ENCODE measurements around the gene FARP1.

Gene FARP1

GRCh38 chr13:98108341-98108740, 34.6 kb upstream of the FARP1 start:
- Histone ChIP-seq H3K36me3 (ENCODE audit: low read length) (no peaks in the 10 kb centered on the region), H4K20me1 (ENCODE audit: low read depth, low read length) (no peaks in the 10 kb centered on the region), H2AFZ (ENCODE audit: low read depth, low read length, severe bottlenecking) (no peak overlapping the region), H3K9ac (ENCODE audit: low read length) (no peak overlapping the region), H3F3A (ENCODE audit: insufficient read depth) (no peaks in the 10 kb centered on the region), H3K79me2 (ENCODE audit: insufficient read depth, low read length) (no peaks in the 10 kb centered on the region), H3K9me2 (replicated peaks; ENCODE audit: insufficient read depth, low read length) (no peaks in the 10 kb centered on the region), H3K27ac (ENCODE audit: low read depth, low read length) (no peak overlapping the region), H3K9me3 (ENCODE audit: insufficient read depth, low read length) (no peaks in the 10 kb centered on the region), H3K4me3 (ENCODE audit: insufficient read depth, low read length, poor library complexity, severe bottlenecking) (no peak overlapping the region), H3K4me2 (ENCODE audit: low read depth, low read length, poor library complexity, severe bottlenecking) (no peak overlapping the region), H3K27me3 (ENCODE audit: low read length) (no peaks in the 10 kb centered on the region)
- TF ChIP-seq, protein P1, sequence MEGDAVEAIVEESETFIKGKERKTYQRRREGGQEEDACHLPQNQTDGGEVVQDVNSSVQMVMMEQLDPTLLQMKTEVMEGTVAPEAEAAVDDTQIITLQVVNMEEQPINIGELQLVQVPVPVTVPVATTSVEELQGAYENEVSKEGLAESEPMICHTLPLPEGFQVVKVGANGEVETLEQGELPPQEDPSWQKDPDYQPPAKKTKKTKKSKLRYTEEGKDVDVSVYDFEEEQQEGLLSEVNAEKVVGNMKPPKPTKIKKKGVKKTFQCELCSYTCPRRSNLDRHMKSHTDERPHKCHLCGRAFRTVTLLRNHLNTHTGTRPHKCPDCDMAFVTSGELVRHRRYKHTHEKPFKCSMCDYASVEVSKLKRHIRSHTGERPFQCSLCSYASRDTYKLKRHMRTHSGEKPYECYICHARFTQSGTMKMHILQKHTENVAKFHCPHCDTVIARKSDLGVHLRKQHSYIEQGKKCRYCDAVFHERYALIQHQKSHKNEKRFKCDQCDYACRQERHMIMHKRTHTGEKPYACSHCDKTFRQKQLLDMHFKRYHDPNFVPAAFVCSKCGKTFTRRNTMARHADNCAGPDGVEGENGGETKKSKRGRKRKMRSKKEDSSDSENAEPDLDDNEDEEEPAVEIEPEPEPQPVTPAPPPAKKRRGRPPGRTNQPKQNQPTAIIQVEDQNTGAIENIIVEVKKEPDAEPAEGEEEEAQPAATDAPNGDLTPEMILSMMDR (IDR thresholded peaks at IDR 0.05; ENCODE audit: insufficient read depth, low read length, poor library complexity, severe bottlenecking): no peak
- no peak for TF ChIP-seq EZH2phosphoT487 (conservative IDR thresholded peaks at IDR 0.05; ENCODE audit: low read length)

GRCh38 chr13:98109226-98109853, 33.6 kb upstream of the FARP1 start:
- no peak overlapping the region for H3K4me3 ChIP-seq (ENCODE audit: insufficient read depth, low read length, poor library complexity, severe bottlenecking)
- no peaks in the 10 kb centered on the region for H3K79me2 ChIP-seq (ENCODE audit: insufficient read depth, low read length)
- H3K4me2 ChIP-seq (ENCODE audit: low read depth, low read length, poor library complexity, severe bottlenecking): no peak overlapping the region
- no peaks in the 10 kb centered on the region for H3F3A ChIP-seq (ENCODE audit: insufficient read depth)
- TF ChIP-seq EZH2phosphoT487 (conservative IDR thresholded peaks at IDR 0.05; ENCODE audit: low read length): no peak
- TF ChIP-seq, protein P1 (IDR thresholded peaks at IDR 0.05; ENCODE audit: insufficient read depth, low read length, poor library complexity, severe bottlenecking): no peak
- H4K20me1 ChIP-seq (ENCODE audit: low read depth, low read length): no peaks in the 10 kb centered on the region
- H3K27ac ChIP-seq (ENCODE audit: low read depth, low read length): no peak overlapping the region
- no peaks in the 10 kb centered on the region for H3K9me2 ChIP-seq (replicated peaks; ENCODE audit: insufficient read depth, low read length)
- no peaks in the 10 kb centered on the region for H3K9me3 ChIP-seq (ENCODE audit: insufficient read depth, low read length)
- no peaks in the 10 kb centered on the region for H3K36me3 ChIP-seq (ENCODE audit: low read length)
- no peaks in the 10 kb centered on the region for H3K27me3 ChIP-seq (ENCODE audit: low read length)
- no peak overlapping the region for H3K9ac ChIP-seq (ENCODE audit: low read length)
- no peak overlapping the region for H2AFZ ChIP-seq (ENCODE audit: low read depth, low read length, severe bottlenecking)

DNA sequence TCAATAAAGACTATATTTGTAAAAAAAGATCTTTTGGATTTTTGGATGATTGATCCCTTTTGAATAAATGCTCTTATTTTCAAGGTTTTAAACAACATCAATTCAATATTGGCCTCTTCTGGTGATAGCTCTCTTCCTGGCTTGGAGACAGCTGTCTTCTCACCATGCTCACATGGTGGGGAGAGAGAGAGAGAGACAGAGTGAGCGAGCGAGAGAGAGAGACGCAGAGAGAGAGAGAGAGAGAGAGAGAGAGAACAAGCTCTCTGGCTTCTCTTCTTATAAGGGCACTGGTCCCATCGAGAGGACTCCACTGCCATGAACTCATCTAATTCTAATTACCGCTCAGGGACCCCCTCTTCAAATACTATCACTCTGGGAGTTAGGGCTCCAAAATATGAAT, 32.1 kb upstream of the FARP1 start:
- no peaks in the 10 kb centered on the region for H3K79me2 ChIP-seq (ENCODE audit: insufficient read depth, low read length)
- no peaks in the 10 kb centered on the region for H3K27me3 ChIP-seq (ENCODE audit: low read length)
- no peaks in the 10 kb centered on the region for H3K9me3 ChIP-seq (ENCODE audit: insufficient read depth, low read length)
- no peaks in the 10 kb centered on the region for H3K9me2 ChIP-seq (replicated peaks; ENCODE audit: insufficient read depth, low read length)
- H3K27ac ChIP-seq (ENCODE audit: low read depth, low read length): no peak overlapping the region
- H3K4me2 ChIP-seq (ENCODE audit: low read depth, low read length, poor library complexity, severe bottlenecking): no peak overlapping the region
- H2AFZ ChIP-seq (ENCODE audit: low read depth, low read length, severe bottlenecking): no peak overlapping the region
- TF ChIP-seq, protein P1 (IDR thresholded peaks at IDR 0.05; ENCODE audit: insufficient read depth, low read length, poor library complexity, severe bottlenecking): no peak
- no peak for TF ChIP-seq EZH2phosphoT487 (conservative IDR thresholded peaks at IDR 0.05; ENCODE audit: low read length)
- H3K36me3 ChIP-seq (ENCODE audit: low read length): no peaks in the 10 kb centered on the region
- no peaks in the 10 kb centered on the region for H4K20me1 ChIP-seq (ENCODE audit: low read depth, low read length)
- H3F3A ChIP-seq (ENCODE audit: insufficient read depth): no peaks in the 10 kb centered on the region
- no peak overlapping the region for H3K9ac ChIP-seq (ENCODE audit: low read length)
- no peak overlapping the region for H3K4me3 ChIP-seq (ENCODE audit: insufficient read depth, low read length, poor library complexity, severe bottlenecking)

Data from SU-DHL-6 (cell line).